HCT116 (cell line): ENCODE data around the gene CNDP1. TPM values are rescaled to one million over a fixed set of nuclear protein-coding genes. Genes with fewer than 3 reads are reported as not detected.

Experiments used
- ATAC-seq: fragments of 200-7000 bp; cut with Tn5 transposase; 2 replicates; pipeline ENCODE4 v1.9.1; 2020; ENCODE audit warnings: mild to moderate bottlenecking, moderate library complexity
- BruUV-seq: library from RNA; stranded (reverse); fragments of 400-500 nt; replicated peaks from 2 replicates; lab custom pipeline; 2021; lab: Mats Ljungman, UMichigan
- CTCF ChIA-PET: fragments of 300-600 bp; sonication (Branson Sonifier 250); formaldehyde crosslinking; loops from one replicate; lab custom pipeline; 2021; ENCODE audit warnings: antibody characterized with exemption; lab: Charles Lee
- POLR2A ChIA-PET: fragments of 300-600, 350-600 bp; sonication (Branson Sonifier 250); formaldehyde crosslinking; loops from one replicate; lab custom pipeline; 2021; ENCODE audit warnings: antibody characterized with exemption; lab: Charles Lee
- RAD21 ChIA-PET, 2 experiments: fragments of 300-600 bp; sonication (Branson Sonifier 250); formaldehyde crosslinking; loops; one replicate each; lab custom pipeline; 2023; ENCODE audit warnings: low total read pairs in 2 of 2; ENCODE audit not compliant: uncharacterized antibody in 2 of 2, unreplicated experiment in 2 of 2, low non-redundant PET in 1 of 2; lab: Charles Lee
- DNase-seq: peaks from one replicate; pipeline ENCODE4 v3.0.0-alpha.2; 2010; ENCODE audit warnings: low read depth, low spot score
- H2AFZ ChIP-seq: fragments of 200-600 bp; shearing (Covaris generic), sonication (generic); 2 replicates; pipeline ENCODE4 v1.6.1; 2017; ENCODE audit warnings: low read depth, mixed run types, mixed read lengths, antibody characterized with exemption, low read length; ENCODE audit not compliant: poor library complexity, severe bottlenecking
- H3K27ac ChIP-seq: 2 replicates; pipeline ENCODE4 v1.5.1; 2012; ENCODE audit warnings: low read depth, low read length
- H3K27me3 ChIP-seq: fragments of 200-600 bp; sonication (generic); 2 replicates; pipeline ENCODE4 v1.6.1; 2016; ENCODE audit warnings: mixed run types, low read length, mixed read lengths; ENCODE audit not compliant: insufficient read depth
- H3K36me3 ChIP-seq, 2 experiments: fragments of 200-500 bp in 1 of 2; fragments of 200-600 bp in 1 of 2; sonication (Bioruptor generic) in 1 of 2; sonication (generic) in 1 of 2; 2 replicates each; pipeline versions ENCODE4 v1.5.1 to v1.6.1; 2014 to 2016; ENCODE audit warnings: low read length in 2 of 2, inconsistent platforms in 1 of 2, mixed read lengths in 1 of 2, mixed run types in 1 of 2; ENCODE audit not compliant: insufficient read depth in 2 of 2, control insufficient read depth in 1 of 2
- H3K4me1 ChIP-seq, 2 experiments: fragments of 200-600 bp in 1 of 2; sonication (generic) in 1 of 2; 2 replicates each; pipeline versions ENCODE4 v1.5.1 to v1.6.1; 2012 to 2017; ENCODE audit warnings: low read length in 2 of 2, inconsistent platforms in 1 of 2, mild to moderate bottlenecking in 1 of 2, mixed read lengths in 1 of 2, mixed run types in 1 of 2, moderate library complexity in 1 of 2; ENCODE audit not compliant: insufficient read depth in 2 of 2, control insufficient read depth in 1 of 2
- H3K4me2 ChIP-seq: fragments of 200-600 bp; sonication (generic); 2 replicates; pipeline ENCODE4 v1.6.1; 2017; ENCODE audit warnings: mixed run types, low read length, mixed read lengths
- H3K4me3 ChIP-seq, 2 experiments: fragments of 200-600 bp in 1 of 2; sonication (generic) in 1 of 2; replicated peaks in 1 of 2; 2 replicates each; pipeline ENCODE4 v1.5.1; 2011 to 2016; ENCODE audit warnings: low read length in 2 of 2, control low read depth in 1 of 2, low read depth in 1 of 2, mild to moderate bottlenecking in 1 of 2, mixed read lengths in 1 of 2, mixed run types in 1 of 2
- H3K79me2 ChIP-seq: fragments of 200-600 bp; sonication (generic); 2 replicates; pipeline ENCODE4 v1.6.1; 2017; ENCODE audit warnings: mild to moderate bottlenecking, mixed run types, low read length, moderate library complexity, mixed read lengths; ENCODE audit not compliant: insufficient read depth
- H3K9ac ChIP-seq: fragments of 200-600 bp; sonication (generic); 2 replicates; pipeline ENCODE4 v1.6.1; 2016; ENCODE audit warnings: low read length, mixed read lengths
- H3K9me2 ChIP-seq: fragments of 200-600 bp; sonication (generic), shearing (Covaris generic); 2 replicates; pipeline ENCODE4 v1.6.1; 2017; ENCODE audit warnings: mixed run types, mild to moderate bottlenecking, moderate library complexity; ENCODE audit not compliant: insufficient read depth
- H3K9me3 ChIP-seq, 2 experiments: fragments of 200-500 bp in 1 of 2; fragments of 200-600 bp in 1 of 2; sonication (Bioruptor generic) in 1 of 2; sonication (generic) in 1 of 2; 2 replicates each; pipeline ENCODE4 v1.6.1; 2014 to 2017; ENCODE audit warnings: low read length in 2 of 2, mixed read lengths in 2 of 2, inconsistent platforms in 1 of 2, low read depth in 1 of 2, mild to moderate bottlenecking in 1 of 2, mixed run types in 1 of 2, moderate library complexity in 1 of 2; ENCODE audit not compliant: control insufficient read depth in 1 of 2, insufficient read depth in 1 of 2
- H4K20me1 ChIP-seq: fragments of 200-600 bp; sonication (generic), shearing (Covaris generic); 2 replicates; pipeline ENCODE4 v1.6.1; 2017; ENCODE audit warnings: mixed run types, mild to moderate bottlenecking, moderate library complexity; ENCODE audit not compliant: insufficient read depth
- CBX3 ChIP-seq: IDR thresholded peaks from 2 replicates; pipeline ENCODE4 v1.6.1; 2012; ENCODE audit warnings: low read depth
- CEBPB ChIP-seq: IDR thresholded peaks from 2 replicates; pipeline ENCODE4 v1.6.1; 2012; ENCODE audit warnings: low read depth
- ELF1 ChIP-seq: IDR thresholded peaks from 2 replicates; pipeline ENCODE4 v1.6.1; 2012; ENCODE audit warnings: low read depth, borderline replicate concordance
- EZH2 ChIP-seq: fragments of 200-600 bp; sonication (generic); IDR thresholded peaks from 2 replicates; pipeline ENCODE4 v1.6.1; 2017; ENCODE audit warnings: antibody characterized with exemption, mixed run types
- EZH2phosphoT487 ChIP-seq: fragments of 200-600 bp; IDR thresholded peaks from 2 replicates; pipeline ENCODE4 v1.6.1; 2018; ENCODE audit warnings: antibody characterized with exemption, borderline replicate concordance
- JUND ChIP-seq: IDR thresholded peaks from 2 replicates; pipeline ENCODE4 v1.6.1; 2012
- POLR2A ChIP-seq: IDR thresholded peaks from 2 replicates; pipeline ENCODE4 v1.7.0; 2011; ENCODE audit warnings: borderline replicate concordance; ENCODE audit not compliant: insufficient read depth, insufficient read length; ENCODE audit errors: extremely low read depth
- POLR2AphosphoS5 ChIP-seq: IDR thresholded peaks from 2 replicates; pipeline ENCODE4 v1.6.1; 2011; ENCODE audit warnings: mild to moderate bottlenecking, low read depth, low read length, moderate library complexity
- RAD21 ChIP-seq: IDR thresholded peaks from 2 replicates; pipeline ENCODE4 v1.6.1; 2012; ENCODE audit warnings: low read depth, mild to moderate bottlenecking
- SIN3A ChIP-seq: IDR thresholded peaks from 2 replicates; pipeline ENCODE4 v1.6.1; 2012; ENCODE audit warnings: low read depth
- SP1 ChIP-seq: IDR thresholded peaks from 2 replicates; pipeline ENCODE4 v1.6.1; 2012; ENCODE audit warnings: low read depth
- SRF ChIP-seq: IDR thresholded peaks from 2 replicates; pipeline ENCODE4 v1.6.1; 2012; ENCODE audit warnings: low read depth
- TCF7L2 ChIP-seq: IDR thresholded peaks from 2 replicates; pipeline ENCODE4 v1.7.0; 2011; ENCODE audit warnings: borderline replicate concordance, inconsistent platforms; ENCODE audit not compliant: insufficient read depth, insufficient read length; ENCODE audit errors: extremely low read depth
- ZBTB33 ChIP-seq: IDR thresholded peaks from 2 replicates; pipeline ENCODE4 v1.6.1; 2011; ENCODE audit warnings: mild to moderate bottlenecking, low read length, moderate library complexity; ENCODE audit not compliant: insufficient replicate concordance; ENCODE audit errors: extremely low read depth
- ZFX ChIP-seq: fragments of 450-650 bp; IDR thresholded peaks from 2 replicates; pipeline ENCODE4 v1.6.1; 2017
- intact Hi-C: fragments of 100-400 bp; cut with micrococcal nuclease; formaldehyde crosslinking; loops from 2 replicates; pipeline ENCODE4 v1.10.0; 2022
- total RNA-seq: library from RNA; stranded (reverse); gene quantifications from one replicate; pipeline ENCODE4 v1.2.1, GENCODE V29; 2021; ENCODE audit not compliant: unreplicated experiment
- TF ChIP-seq, protein P1 (sequence below): IDR thresholded peaks from 2 replicates; pipeline ENCODE4 v1.6.1; 2012
- TF ChIP-seq, protein P2 (sequence below), 3 experiments: fragments of 200-600 bp in 1 of 3; sonication (generic) in 1 of 3; IDR thresholded peaks in 2 of 3; conservative IDR thresholded peaks in 1 of 3; 2 replicates each; pipeline ENCODE4 v1.5.1; 2012 to 2017; ENCODE audit warnings: low read depth in 2 of 3, low read length in 2 of 3, antibody characterized with exemption in 1 of 3, borderline replicate concordance in 1 of 3, control low read depth in 1 of 3, mild to moderate bottlenecking in 1 of 3, mixed read lengths in 1 of 3, mixed run types in 1 of 3, moderate library complexity in 1 of 3; ENCODE audit not compliant: insufficient read depth in 1 of 3

CNDP1 gene
- total RNA-seq, 1 experiment from 2014 or later, result not detected

DNA sequence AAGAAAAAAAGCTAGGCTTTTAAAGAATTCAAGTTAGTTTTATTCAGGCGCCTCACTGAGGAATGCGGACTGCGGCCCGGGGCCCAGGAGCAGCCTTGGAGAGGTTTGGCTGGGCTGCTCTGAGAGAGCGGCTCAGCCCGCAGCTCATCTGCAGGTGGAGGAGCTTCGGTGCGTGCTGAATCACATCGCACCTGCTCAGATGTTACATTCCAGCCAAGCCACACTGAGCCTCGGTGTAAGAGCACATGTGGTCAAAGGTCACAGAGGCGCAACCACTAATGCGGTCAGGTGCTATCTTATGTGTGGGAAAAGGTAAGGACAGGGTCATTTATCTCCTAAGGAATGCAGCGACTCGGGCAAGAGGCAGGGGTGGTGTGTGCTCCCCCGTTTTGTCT is 17.1 kb upstream of the CNDP1 start:
- intact Hi-C loops, result no loop called here
- RAD21 ChIA-PET, result no interaction called here
- Histone ChIP-seq H3K4me2 (no peak overlapping the region), H3K9ac (no peak overlapping the region), H3K9me3 (no peaks in the 10 kb centered on the region), H3K4me1 (no peaks in the 10 kb centered on the region), H3K27ac (no peak overlapping the region), H3K9me2 (no peaks in the 10 kb centered on the region), H3K4me3 (no peak overlapping the region), H2AFZ (no peak overlapping the region), H4K20me1 (no peaks in the 10 kb centered on the region), H3K79me2 (no peaks in the 10 kb centered on the region), H3K27me3 (no peaks in the 10 kb centered on the region), H3K36me3 (peaks cover 4 to 8% of the 10 kb centered on the region in 2 experiments; a peak in 3 of 4 replicates)
- BruUV-seq, result no TSS peak
- CTCF ChIA-PET, result no interaction called here
- DNase-seq (no peak), ATAC-seq (no peak)
- no peak for TF ChIP-seq RAD21
- POLR2A ChIA-PET, result no interaction called here

DNA sequence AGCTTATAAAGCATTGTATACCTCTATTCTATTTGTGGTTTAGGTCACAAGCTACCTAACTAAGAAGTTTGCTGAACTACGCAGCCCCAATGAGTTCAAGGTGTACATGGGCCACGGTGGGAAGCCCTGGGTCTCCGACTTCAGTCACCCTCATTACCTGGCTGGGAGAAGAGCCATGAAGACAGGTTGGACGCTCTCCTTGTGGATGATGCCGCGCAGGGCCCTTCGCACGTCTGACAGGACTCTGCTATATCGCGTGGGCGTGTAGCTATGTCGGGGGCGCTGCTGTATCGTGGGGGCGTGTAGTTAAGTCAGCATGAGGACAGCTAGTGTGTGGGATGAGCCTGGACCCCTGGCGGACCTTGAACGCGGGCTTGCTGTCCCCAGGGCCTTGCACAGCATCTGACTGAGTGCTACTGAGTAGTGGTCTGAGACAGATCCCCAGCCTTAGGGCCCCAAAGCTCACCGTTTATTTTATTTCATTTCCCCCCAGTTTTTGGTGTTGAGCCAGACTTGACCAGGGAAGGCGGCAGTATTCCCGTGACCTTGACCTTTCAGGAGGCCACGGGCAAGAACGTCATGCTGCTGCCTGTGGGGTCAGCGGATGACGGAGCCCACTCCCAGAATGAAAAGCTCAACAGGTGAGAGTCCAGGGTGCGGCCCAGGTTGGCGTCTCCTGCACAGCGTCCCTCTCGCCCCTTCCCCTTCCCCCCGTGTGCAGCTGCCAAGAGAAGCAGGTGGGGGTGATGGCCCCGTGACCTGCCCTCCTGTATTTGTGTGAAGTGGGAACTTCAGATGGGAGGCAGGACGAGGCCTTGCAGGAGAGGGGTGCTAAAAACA is 15.6 kb upstream of the CNDP1 start:
- Histone ChIP-seq H3K9ac (no peak overlapping the region), H3K27me3 (no peaks in the 10 kb centered on the region), H3K4me1 (no peaks in the 10 kb centered on the region), H3K36me3 (peaks cover 4 to 6% of the 10 kb centered on the region in 2 experiments; a peak in 3 of 4 replicates), H3K4me3 (no peak overlapping the region), H3K9me2 (no peaks in the 10 kb centered on the region), H3K27ac (no peak overlapping the region), H3K79me2 (no peaks in the 10 kb centered on the region)
- POLR2A ChIA-PET, result no interaction called here
- BruUV-seq, result no TSS peak
- DNase-seq, result no peak
- RAD21 ChIA-PET, result no interaction called here
- TF ChIP-seq EZH2 (no peak), CBX3 (no peak), ZBTB33 (no peak), ELF1 (no peak), RAD21 (no peak), SRF (no peak), TCF7L2 (no peak), ZFX (no peak), POLR2A (no peak), CEBPB (no peak), SP1 (no peak), EZH2phosphoT487 (no peak), SIN3A (no peak), JUND (no peak), POLR2AphosphoS5 (no peak)
- TF ChIP-seq, protein P1, sequence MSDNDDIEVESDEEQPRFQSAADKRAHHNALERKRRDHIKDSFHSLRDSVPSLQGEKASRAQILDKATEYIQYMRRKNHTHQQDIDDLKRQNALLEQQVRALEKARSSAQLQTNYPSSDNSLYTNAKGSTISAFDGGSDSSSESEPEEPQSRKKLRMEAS, result no peak
- TF ChIP-seq, protein P2, sequence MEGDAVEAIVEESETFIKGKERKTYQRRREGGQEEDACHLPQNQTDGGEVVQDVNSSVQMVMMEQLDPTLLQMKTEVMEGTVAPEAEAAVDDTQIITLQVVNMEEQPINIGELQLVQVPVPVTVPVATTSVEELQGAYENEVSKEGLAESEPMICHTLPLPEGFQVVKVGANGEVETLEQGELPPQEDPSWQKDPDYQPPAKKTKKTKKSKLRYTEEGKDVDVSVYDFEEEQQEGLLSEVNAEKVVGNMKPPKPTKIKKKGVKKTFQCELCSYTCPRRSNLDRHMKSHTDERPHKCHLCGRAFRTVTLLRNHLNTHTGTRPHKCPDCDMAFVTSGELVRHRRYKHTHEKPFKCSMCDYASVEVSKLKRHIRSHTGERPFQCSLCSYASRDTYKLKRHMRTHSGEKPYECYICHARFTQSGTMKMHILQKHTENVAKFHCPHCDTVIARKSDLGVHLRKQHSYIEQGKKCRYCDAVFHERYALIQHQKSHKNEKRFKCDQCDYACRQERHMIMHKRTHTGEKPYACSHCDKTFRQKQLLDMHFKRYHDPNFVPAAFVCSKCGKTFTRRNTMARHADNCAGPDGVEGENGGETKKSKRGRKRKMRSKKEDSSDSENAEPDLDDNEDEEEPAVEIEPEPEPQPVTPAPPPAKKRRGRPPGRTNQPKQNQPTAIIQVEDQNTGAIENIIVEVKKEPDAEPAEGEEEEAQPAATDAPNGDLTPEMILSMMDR (IDR thresholded peaks at IDR 0.05 in 2 of 3, conservative IDR thresholded peaks at IDR 0.05 in 1 of 3; ENCODE audit: borderline replicate concordance in 1 of 3, insufficient read depth in 1 of 3, low read depth in 2 of 3, low read length in 2 of 3), result no peak
- TF ChIP-seq, all 23 proteins: peak for 0
- no peak for ATAC-seq
- CTCF ChIA-PET, result no interaction called here
- Histone ChIP-seq H3K4me2 (no peak overlapping the region), H2AFZ (no peak overlapping the region), H3K9me3 (no peaks in the 10 kb centered on the region), H4K20me1 (no peaks in the 10 kb centered on the region)
- intact Hi-C loops, result no loop called here
